Naive thymus-derived CD4-positive, alpha-beta T cell (primary cell): ENCODE measurements around the gene SUCLG1. TPM values are rescaled to one million over a fixed set of nuclear protein-coding genes. Genes with fewer than 3 reads are reported as not detected.

ENCODE experiments used
- polyA plus RNA-seq, 2 donors: library from polyadenylated mRNA; unstranded; fragments of 300-500 nt; fragmentation: Illumina TruSeq; gene quantifications; one replicate each; pipeline ENCODE4 v1.2.3, GENCODE V29; 2021
- total RNA-seq, 6 experiments: library from RNA in 5 of 6; stranded (reverse) in 5 of 6; gene quantifications; 1 replicate in 5 of 6; 2 replicates in 1 of 6; pipeline ENCODE4 v1.2.3 and lab custom pipeline; 2021 to 2026

Gene SUCLG1
- total and polyA plus RNA-seq, 7 experiments from 2014 or later = 45.1 to 85.9 (median 50.7) TPM

Other genes starting within 250 kb of the SUCLG1 start
- 1 to 10 TPM in 3 of 5 experiments, under 1 TPM in 2; 0.73 to 2.3 (median 1.1) TPM for gene DNAH6, start 57.2 kb upstream of the SUCLG1 start, total RNA-seq
- 1 to 10 TPM; 1.4 to 1.7 TPM for gene DNAH6, start 57.2 kb upstream of the SUCLG1 start, polyA plus RNA-seq